A673 (cell line): ENCODE results near the gene THEM5. TPM values are rescaled to one million over a fixed set of nuclear protein-coding genes. Genes with fewer than 3 reads are reported as not detected.

Experiments used
- BruUV-seq: library from RNA; stranded (reverse); fragments of 400-500 nt; replicated peaks from 2 replicates; lab custom pipeline; 2021; lab: Mats Ljungman, UMichigan
- CTCF ChIA-PET: fragments of 300-600 bp; sonication (Branson Sonifier 250); formaldehyde crosslinking; loops from one replicate; lab custom pipeline; 2022; ENCODE audit warnings: antibody characterized with exemption; lab: Charles Lee
- POLR2A ChIA-PET: fragments of 300-600 bp; sonication (Branson Sonifier 250); formaldehyde crosslinking; loops from one replicate; lab custom pipeline; 2022; ENCODE audit warnings: antibody characterized with exemption; ENCODE audit not compliant: low non-redundant PET; lab: Charles Lee
- DNase-seq: peaks from one replicate; pipeline ENCODE4 v3.0.0-alpha.2; 2015; ENCODE audit warnings: low spot score
- H3K27ac ChIP-seq: fragments of 200-600 bp; sonication (generic); 2 replicates; pipeline ENCODE4 v1.5.1; 2016; ENCODE audit warnings: mixed run types, low read depth, mild to moderate bottlenecking, mixed read lengths, antibody characterized with exemption, low read length; ENCODE audit not compliant: poor library complexity, severe bottlenecking
- H3K27me3 ChIP-seq: fragments of 200-600 bp; sonication (generic); replicated peaks from 2 replicates; pipeline ENCODE4 v1.6.1; 2017; ENCODE audit warnings: mixed run types, low read depth, mild to moderate bottlenecking, mixed read lengths, antibody characterized with exemption, low read length; ENCODE audit not compliant: insufficient read depth, poor library complexity
- H3K36me3 ChIP-seq: fragments of 200-600 bp; sonication (generic); 2 replicates; pipeline ENCODE4 v1.6.1; 2016; ENCODE audit warnings: mixed run types, mild to moderate bottlenecking, mixed read lengths, antibody characterized with exemption, low read length; ENCODE audit not compliant: insufficient read depth, poor library complexity, severe bottlenecking
- H3K4me1 ChIP-seq: fragments of 200-600 bp; sonication (generic); 2 replicates; pipeline ENCODE4 v1.6.1; 2017; ENCODE audit warnings: mixed run types, mild to moderate bottlenecking, mixed read lengths, antibody characterized with exemption, low read length; ENCODE audit not compliant: insufficient read depth, poor library complexity, severe bottlenecking
- H3K4me3 ChIP-seq: fragments of 200-600 bp; sonication (generic); 2 replicates; pipeline ENCODE4 v1.5.1; 2016; ENCODE audit warnings: low read depth, mixed run types, mild to moderate bottlenecking, mixed read lengths, low read length; ENCODE audit not compliant: poor library complexity, severe bottlenecking
- H3K9me3 ChIP-seq: fragments of 200-600 bp; sonication (generic); 2 replicates; pipeline ENCODE4 v1.6.1; 2016; ENCODE audit warnings: mixed run types, low read depth, mild to moderate bottlenecking, mixed read lengths, antibody characterized with exemption, low read length; ENCODE audit not compliant: poor library complexity, severe bottlenecking
- EZH2 ChIP-seq: fragments of 200-600 bp; sonication (generic); IDR thresholded peaks from 2 replicates; pipeline ENCODE4 v1.6.1; 2017; ENCODE audit warnings: borderline replicate concordance, low read depth, mild to moderate bottlenecking, mixed read lengths, antibody characterized with exemption, low read length; ENCODE audit not compliant: poor library complexity, severe bottlenecking
- intact Hi-C: fragments of 100-400 bp; cut with micrococcal nuclease; formaldehyde crosslinking; loops from one replicate; pipeline ENCODE4 v1.10.0; 2022; ENCODE audit not compliant: unreplicated experiment
- total RNA-seq: library from RNA; stranded (reverse); gene quantifications from 2 replicates; pipeline ENCODE4 v1.2.3, GENCODE V29; 2021
- TF ChIP-seq, protein P1 (sequence below): fragments of 300-800, 200-600 bp; sonication (generic); conservative IDR thresholded peaks from 2 replicates; pipeline ENCODE4 v1.5.1; 2017; ENCODE audit warnings: low read depth, mild to moderate bottlenecking, antibody characterized with exemption, low read length, moderate library complexity, mixed read lengths

THEM5 gene
- total RNA-seq, 1 experiment from 2014 or later = not detected

DNA sequence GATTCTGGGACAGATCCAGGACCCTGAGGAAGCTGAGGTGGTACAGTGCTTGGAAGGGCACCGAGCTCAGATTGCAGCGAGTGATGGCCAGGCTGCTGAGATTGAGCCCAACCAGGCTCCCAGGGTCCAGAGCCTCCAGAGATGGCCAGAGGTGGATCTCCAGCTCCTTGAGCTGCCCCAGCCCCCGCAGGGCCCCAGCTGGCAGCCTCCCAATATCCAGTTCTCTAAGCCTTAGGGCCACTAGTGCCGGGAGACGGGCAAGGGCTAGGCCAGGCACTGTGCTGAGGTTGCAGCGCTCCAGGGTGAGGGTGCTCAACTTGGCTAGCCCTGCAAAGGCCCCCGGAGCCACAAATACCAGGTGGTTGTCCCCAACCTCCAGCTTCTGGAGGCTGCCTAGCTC lies 51.7 kb downstream of the THEM5 start:
- intact Hi-C loops = no loop called here
- no TSS peak for BruUV-seq
- peaks cover 97% of the 10 kb centered on the region for H3K27me3 ChIP-seq

GRCh38 chr1:151801310-151801820 lies 52.1 kb downstream of the THEM5 start:
- ChIA-PET CTCF (no interaction called here), POLR2A (no interaction called here)
- H3K36me3 ChIP-seq = no peaks in the 10 kb centered on the region
- no peaks in the 10 kb centered on the region for H3K9me3 ChIP-seq
- intact Hi-C loops = no loop called here
- peaks cover 100% of the 10 kb centered on the region for H3K27me3 ChIP-seq
- no peak overlapping the region for H3K4me3 ChIP-seq
- H3K27ac ChIP-seq = no peak overlapping the region
- DNase-seq = no peak
- H3K4me1 ChIP-seq = no peaks in the 10 kb centered on the region
- no peak for TF ChIP-seq EZH2
- TF ChIP-seq, protein P1, sequence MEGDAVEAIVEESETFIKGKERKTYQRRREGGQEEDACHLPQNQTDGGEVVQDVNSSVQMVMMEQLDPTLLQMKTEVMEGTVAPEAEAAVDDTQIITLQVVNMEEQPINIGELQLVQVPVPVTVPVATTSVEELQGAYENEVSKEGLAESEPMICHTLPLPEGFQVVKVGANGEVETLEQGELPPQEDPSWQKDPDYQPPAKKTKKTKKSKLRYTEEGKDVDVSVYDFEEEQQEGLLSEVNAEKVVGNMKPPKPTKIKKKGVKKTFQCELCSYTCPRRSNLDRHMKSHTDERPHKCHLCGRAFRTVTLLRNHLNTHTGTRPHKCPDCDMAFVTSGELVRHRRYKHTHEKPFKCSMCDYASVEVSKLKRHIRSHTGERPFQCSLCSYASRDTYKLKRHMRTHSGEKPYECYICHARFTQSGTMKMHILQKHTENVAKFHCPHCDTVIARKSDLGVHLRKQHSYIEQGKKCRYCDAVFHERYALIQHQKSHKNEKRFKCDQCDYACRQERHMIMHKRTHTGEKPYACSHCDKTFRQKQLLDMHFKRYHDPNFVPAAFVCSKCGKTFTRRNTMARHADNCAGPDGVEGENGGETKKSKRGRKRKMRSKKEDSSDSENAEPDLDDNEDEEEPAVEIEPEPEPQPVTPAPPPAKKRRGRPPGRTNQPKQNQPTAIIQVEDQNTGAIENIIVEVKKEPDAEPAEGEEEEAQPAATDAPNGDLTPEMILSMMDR = no peak
- no TSS peak for BruUV-seq

More for the DNA sequence above, 51.7 kb downstream of the THEM5 start:
- ChIA-PET POLR2A (no interaction called here), CTCF (no interaction called here)
- Histone ChIP-seq H3K36me3 (no peaks in the 10 kb centered on the region), H3K9me3 (no peaks in the 10 kb centered on the region), H3K4me1 (no peaks in the 10 kb centered on the region), H3K4me3 (no peak overlapping the region), H3K27ac (no peak overlapping the region)
- DNase-seq = no peak
- no peak for TF ChIP-seq EZH2
- TF ChIP-seq, protein P1 = no peak

DNA sequence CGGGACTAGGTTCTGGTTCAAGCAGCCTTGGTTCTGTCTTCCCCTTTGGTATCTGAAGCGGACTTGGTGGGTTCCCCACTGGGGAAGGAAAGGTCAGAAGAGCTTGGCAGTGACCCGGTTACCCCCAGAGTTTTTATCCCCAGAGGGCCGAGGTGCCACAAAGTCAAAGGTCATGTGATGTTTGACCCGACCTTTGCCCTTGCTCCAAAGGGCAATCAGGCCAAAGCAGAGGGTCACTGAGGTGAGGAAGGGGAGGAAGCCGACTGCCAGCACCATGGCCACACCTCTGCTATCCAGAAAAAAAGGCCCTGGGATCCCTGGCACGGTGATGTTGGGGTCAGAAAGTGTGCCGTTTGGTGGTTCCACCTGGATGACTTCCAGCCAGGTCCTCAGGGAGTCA lies 52.7 kb downstream of the THEM5 start:
- peaks cover 100% of the 10 kb centered on the region for H3K27me3 ChIP-seq
- TF ChIP-seq, protein P1 = no peak
- no peak for TF ChIP-seq EZH2
- no peaks in the 10 kb centered on the region for H3K4me1 ChIP-seq
- CTCF ChIA-PET = no interaction called here
- no peak overlapping the region for H3K4me3 ChIP-seq
- H3K9me3 ChIP-seq = no peaks in the 10 kb centered on the region
- no peaks in the 10 kb centered on the region for H3K36me3 ChIP-seq
- no peak overlapping the region for H3K27ac ChIP-seq
- POLR2A ChIA-PET = no interaction called here
- DNase-seq = no peak
- BruUV-seq = no TSS peak
- intact Hi-C loops = no loop called here
